Neutrophil (primary cell): Measurements from ENCODE around the gene KIF5A.

Experiments
- H3K27ac ChIP-seq: fragments of 200-600 bp; sonication (generic); 2 replicates; pipeline ENCODE4 v1.5.1; 2016; ENCODE audit warnings: mild to moderate bottlenecking, moderate library complexity
- H3K27me3 ChIP-seq: fragments of 200-600 bp; sonication (generic); 2 replicates; pipeline ENCODE4 v1.6.0; 2016; ENCODE audit warnings: mild to moderate bottlenecking
- H3K36me3 ChIP-seq: fragments of 200-600 bp; sonication (generic); 2 replicates; pipeline ENCODE4 v1.5.1; 2017
- H3K4me1 ChIP-seq, 2 experiments: fragments of 200-600 bp in 1 of 2; sonication (generic) in 1 of 2; 1 replicate in 1 of 2; 2 replicates in 1 of 2; pipeline versions ENCODE4 v1.5.1 to v1.6.1; 2013 to 2016; ENCODE audit warnings: low read depth in 1 of 2, low read length in 1 of 2, mild to moderate bottlenecking in 1 of 2, moderate library complexity in 1 of 2; ENCODE audit not compliant: control insufficient read depth in 1 of 2, insufficient read depth in 1 of 2
- H3K4me3 ChIP-seq, 2 experiments: fragments of 200-600 bp in 1 of 2; sonication (generic) in 1 of 2; 1 replicate in 1 of 2; 2 replicates in 1 of 2; pipeline ENCODE4 v1.5.1; 2013 to 2016; ENCODE audit warnings: low read depth in 1 of 2, low read length in 1 of 2, mild to moderate bottlenecking in 1 of 2, moderate library complexity in 1 of 2
- H3K9me3 ChIP-seq: fragments of 200-600 bp; sonication (generic); 2 replicates; pipeline ENCODE4 v1.5.1; 2016
- CTCF ChIP-seq: fragments of 200-600 bp; sonication (generic); IDR thresholded peaks from 2 replicates; pipeline ENCODE4 v1.5.1; 2016; ENCODE audit warnings: antibody characterized with exemption

The KIF5A gene

GRCh38 chr12:57606821-57607220 is 57.0 kb downstream of the KIF5A start:
- Histone ChIP-seq H3K9me3 (no peaks in the 10 kb centered on the region), H3K4me1 (peaks cover 0 to 20% of the 10 kb centered on the region in 2 experiments), H3K4me3 (no peak overlapping the region), H3K27me3 (peaks cover 85% of the 10 kb centered on the region), H3K36me3 (peaks cover 12% of the 10 kb centered on the region), H3K27ac (no peak overlapping the region)
- no peak for TF ChIP-seq CTCF

GRCh38 chr12:57607958-57608663 is 58.3 kb downstream of the KIF5A start:
- Histone ChIP-seq H3K4me1 (peaks cover 0 to 20% of the 10 kb centered on the region in 2 experiments), H3K27me3 (peaks cover 98% of the 10 kb centered on the region), H3K9me3 (no peaks in the 10 kb centered on the region), H3K36me3 (no peaks in the 10 kb centered on the region), H3K4me3 (no peak overlapping the region), H3K27ac (no peak overlapping the region)
- TF ChIP-seq CTCF, result no peak

- Histone ChIP-seq H3K36me3 (no peaks in the 10 kb centered on the region), H3K4me1 (peaks cover 0 to 20% of the 10 kb centered on the region in 2 experiments), H3K27me3 (peaks cover 100% of the 10 kb centered on the region), H3K4me3 (no peak overlapping the region), H3K9me3 (no peaks in the 10 kb centered on the region), H3K27ac (no peak overlapping the region)
- no peak for TF ChIP-seq CTCF
Observed at GRCh38 chr12:57609101-57609780, 59.4 kb downstream of the KIF5A start.

GRCh38 chr12:57609781-57610553 is 60.1 kb downstream of the KIF5A start:
- no peaks in the 10 kb centered on the region for H3K36me3 ChIP-seq
- no peak overlapping the region for H3K4me3 ChIP-seq
- H3K27ac ChIP-seq, result no peak overlapping the region
- H3K27me3 ChIP-seq, result peaks cover 100% of the 10 kb centered on the region
- H3K4me1 ChIP-seq, result peaks cover 0 to 13% of the 10 kb centered on the region in 2 experiments
- no peak for TF ChIP-seq CTCF
- H3K9me3 ChIP-seq, result no peaks in the 10 kb centered on the region

GRCh38 chr12:57610554-57611107 is 60.8 kb downstream of the KIF5A start:
- H3K4me1 ChIP-seq, result peaks cover 0 to 12% of the 10 kb centered on the region in 2 experiments
- no peak overlapping the region for H3K27ac ChIP-seq
- H3K9me3 ChIP-seq, result no peaks in the 10 kb centered on the region
- H3K36me3 ChIP-seq, result no peaks in the 10 kb centered on the region
- no peak for TF ChIP-seq CTCF
- H3K4me3 ChIP-seq, result no peak overlapping the region
- H3K27me3 ChIP-seq, result peaks cover 100% of the 10 kb centered on the region
